Daoy (cell line): ENCODE measurements around the gene MELK. TPM values are rescaled to one million over a fixed set of nuclear protein-coding genes. Genes with fewer than 3 reads are reported as not detected.
"Not testable (repeated sequence)": the region's sequence is repeated elsewhere in the genome, so short reads cannot be mapped to it uniquely, and the experiment has no call there.

Experiments used
- DNase-seq: peaks from one replicate; pipeline ENCODE4 v3.0.0-alpha.2; 2015; ENCODE audit warnings: low read depth
- total RNA-seq: library from RNA; depleted of rRNA; stranded (reverse); fragments of >200 nt; shearing (Covaris generic); gene quantifications from 2 replicates; pipeline ENCODE4 v1.2.3, GENCODE V29; 2014; rRNA removed

Gene MELK
- total RNA-seq: 102 and 126 TPM in 2 replicates

GRCh38 chr9:36572515-36573418 is at the start of gene MELK:
Gene MELK (plus strand): TSS chr9:36572895. CDS start chr9:36581682, 8,787 bp downstream.
- DNase-seq: peak; percentile 93

GRCh38 chr9:36530224-36530623 is 42.5 kb upstream of the MELK start:
- no peak for DNase-seq

GRCh38 chr9:36532353-36532752 is 40.3 kb upstream of the MELK start:
- DNase-seq: no peak

- DNase-seq: not testable (repeated sequence)
Measured at GRCh38 chr9:36533726-36534125, 39.0 kb upstream of the MELK start.

- DNase-seq: no peak
Measured at GRCh38 chr9:36535107-36535506, 37.6 kb upstream of the MELK start.

- DNase-seq: no peak
Measured at GRCh38 chr9:36537861-36538260, 34.8 kb upstream of the MELK start.

- DNase-seq: no peak
Measured at GRCh38 chr9:36542355-36542754, 30.3 kb upstream of the MELK start.

- peak; percentile 29 for DNase-seq
Measured at GRCh38 chr9:36543916-36544315, 28.8 kb upstream of the MELK start.

GRCh38 chr9:36547598-36547997 is 25.1 kb upstream of the MELK start:
- DNase-seq: no peak

- no peak for DNase-seq
Measured at GRCh38 chr9:36548454-36548853, 24.2 kb upstream of the MELK start.

- DNase-seq: no peak
Measured at GRCh38 chr9:36550135-36550534, 22.6 kb upstream of the MELK start.

- not testable (repeated sequence) for DNase-seq
Measured at GRCh38 chr9:36550631-36551098, 22.0 kb upstream of the MELK start.

- DNase-seq: no peak
Measured at GRCh38 chr9:36551129-36551528, 21.6 kb upstream of the MELK start.

- DNase-seq: no peak
Measured at GRCh38 chr9:36551910-36552309, 20.8 kb upstream of the MELK start.

GRCh38 chr9:36559036-36559695 is 13.5 kb upstream of the MELK start:
- peak; percentile 26 for DNase-seq

GRCh38 chr9:36560771-36561170 is 11.9 kb upstream of the MELK start:
- no peak for DNase-seq

GRCh38 chr9:36562801-36563200 is 9.9 kb upstream of the MELK start:
- not testable (repeated sequence) for DNase-seq

GRCh38 chr9:36566813-36567221 is 5.9 kb upstream of the MELK start:
- peak; percentile 73 for DNase-seq

GRCh38 chr9:36568681-36569080 is 4.0 kb upstream of the MELK start:
- not testable (repeated sequence) for DNase-seq

GRCh38 chr9:36571333-36571732 is 1.4 kb upstream of the MELK start:
- DNase-seq: no peak

GRCh38 chr9:36574045-36574444 is 1.4 kb downstream of the MELK start:
- not testable (repeated sequence) for DNase-seq

- no peak for DNase-seq
Measured at GRCh38 chr9:36575411-36575882, 2.8 kb downstream of the MELK start.

GRCh38 chr9:36576866-36577265 is 4.2 kb downstream of the MELK start:
- DNase-seq: no peak
